ENCODE data around the gene RAB30.

DNA sequence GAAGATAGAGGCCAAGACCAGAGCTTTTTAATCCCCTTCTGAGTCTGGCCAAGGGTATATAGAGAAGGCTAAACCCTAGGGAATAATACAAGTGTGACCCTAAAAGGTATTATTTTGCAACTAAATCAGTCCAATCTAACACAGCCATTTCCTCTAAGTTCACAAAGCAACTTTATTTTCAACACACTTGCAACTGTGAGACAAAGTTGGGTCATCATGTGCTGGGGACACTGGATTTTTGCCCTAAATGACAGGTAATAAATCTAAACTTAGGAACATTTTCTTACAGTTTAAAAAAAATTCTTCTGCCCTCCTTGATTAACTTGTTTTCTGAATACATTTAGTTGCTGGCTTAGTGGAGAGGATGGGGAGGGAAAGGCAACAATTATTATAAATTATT is 91.9 kb downstream of the RAB30 start:
- TF ChIP-seq CTCF (conservative IDR thresholded peaks at IDR 0.05 in 1 of 2, IDR thresholded peaks at IDR 0.05 in 1 of 2; ENCODE audit: extremely low read depth in 1 of 2, insufficient read depth in 1 of 2, low read depth in 1 of 2, low read length in 2 of 2), result no peak
- TF ChIP-seq EZH2 (IDR thresholded peaks at IDR 0.05; ENCODE audit: borderline replicate concordance, low read length), result no peak

Data from mammary epithelial cell (primary cell).